Measurements from ENCODE around the gene NDUFA3. TPM values are rescaled to one million over a fixed set of nuclear protein-coding genes. Genes with fewer than 3 reads are reported as not detected.

The NDUFA3 gene
- total and polyA plus RNA-seq, 11 donors = 32.2 to 1,519 (median 299) TPM

GRCh38 chr19:54108496-54108895 lies 5.8 kb downstream of the NDUFA3 start:
- DNase-seq = no peak
- Histone ChIP-seq H3K27ac (no peak overlapping the region), H3K36me3 (peaks cover 0 to 76% (median 62%) of the 10 kb centered on the region in 9 donors), H3K27me3 (no peaks in the 10 kb centered on the region), H3K4me3 (no peak overlapping the region), H3K9me3 (no peaks in the 10 kb centered on the region), H3K4me1 (peaks cover 2 to 11% (median 4%) of the 10 kb centered on the region in 12 donors)
- intact Hi-C loops (cut with DNase I) = loop anchor here in 1 of 10 donors (10.0 kb wide), 1 partner anchor 234 kb away; no protein-coding TSS in a partner anchor
- no peak for ATAC-seq
- whole genome bisulfite sequencing, 4 donors = 67 to 73% (median 68%) methylated on average over 6 to 7 of the region's 7 CpGs
- TF ChIP-seq POLR2A (IDR thresholded peaks at IDR 0.05) = no peak
- TF ChIP-seq, protein P1, sequence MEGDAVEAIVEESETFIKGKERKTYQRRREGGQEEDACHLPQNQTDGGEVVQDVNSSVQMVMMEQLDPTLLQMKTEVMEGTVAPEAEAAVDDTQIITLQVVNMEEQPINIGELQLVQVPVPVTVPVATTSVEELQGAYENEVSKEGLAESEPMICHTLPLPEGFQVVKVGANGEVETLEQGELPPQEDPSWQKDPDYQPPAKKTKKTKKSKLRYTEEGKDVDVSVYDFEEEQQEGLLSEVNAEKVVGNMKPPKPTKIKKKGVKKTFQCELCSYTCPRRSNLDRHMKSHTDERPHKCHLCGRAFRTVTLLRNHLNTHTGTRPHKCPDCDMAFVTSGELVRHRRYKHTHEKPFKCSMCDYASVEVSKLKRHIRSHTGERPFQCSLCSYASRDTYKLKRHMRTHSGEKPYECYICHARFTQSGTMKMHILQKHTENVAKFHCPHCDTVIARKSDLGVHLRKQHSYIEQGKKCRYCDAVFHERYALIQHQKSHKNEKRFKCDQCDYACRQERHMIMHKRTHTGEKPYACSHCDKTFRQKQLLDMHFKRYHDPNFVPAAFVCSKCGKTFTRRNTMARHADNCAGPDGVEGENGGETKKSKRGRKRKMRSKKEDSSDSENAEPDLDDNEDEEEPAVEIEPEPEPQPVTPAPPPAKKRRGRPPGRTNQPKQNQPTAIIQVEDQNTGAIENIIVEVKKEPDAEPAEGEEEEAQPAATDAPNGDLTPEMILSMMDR (IDR thresholded peaks at IDR 0.05) = no peak

DNA sequence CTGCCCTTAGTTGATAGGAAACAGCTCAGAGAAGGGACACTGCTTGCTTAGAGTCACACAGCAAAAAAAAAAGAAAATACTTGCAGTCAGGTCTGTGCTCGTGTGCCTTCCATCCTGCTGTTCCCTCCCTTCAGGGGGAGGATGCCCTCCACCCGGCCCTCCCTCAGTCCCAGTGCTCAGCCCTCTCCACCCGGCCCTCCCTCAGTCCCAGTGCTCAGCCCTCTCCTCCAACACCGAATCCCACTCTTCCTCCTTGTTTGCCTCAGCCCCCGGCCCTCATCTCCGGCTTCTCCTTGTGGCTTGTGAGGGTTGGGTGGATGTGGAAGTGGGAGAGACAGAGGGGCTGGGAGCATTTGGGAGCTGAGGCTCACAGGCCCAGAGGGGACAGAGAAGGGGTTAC lies 7.0 kb downstream of the NDUFA3 start:
- H3K27ac ChIP-seq = no peak overlapping the region
- H3K9me3 ChIP-seq = no peaks in the 10 kb centered on the region
- H3K4me3 ChIP-seq = no peak overlapping the region
- H3K27me3 ChIP-seq = no peaks in the 10 kb centered on the region
- ATAC-seq (peak in 1 of 4 donors; percentile 32), DNase-seq (peak in 1 of 5 donors; percentile 13)
- TF ChIP-seq, protein P1 (IDR thresholded peaks at IDR 0.05) = no peak
- TF ChIP-seq POLR2A (IDR thresholded peaks at IDR 0.05) = no peak
- peaks cover 0 to 76% (median 62%) of the 10 kb centered on the region in 9 donors for H3K36me3 ChIP-seq
- H3K4me1 ChIP-seq = peaks cover 0 to 11% (median 9%) of the 10 kb centered on the region in 12 donors
- intact Hi-C loops (cut with DNase I) = loop anchor here in 1 of 10 donors (10.0 kb wide), 1 partner anchor 235 kb away; no protein-coding TSS in a partner anchor
- 70 to 80% (median 73%) methylated on average over 6 of the region's 6 CpGs for WGBS, 4 donors

GRCh38 chr19:54114340-54115108 lies 11.9 kb downstream of the NDUFA3 start:
- intact Hi-C loops (cut with DNase I) = loop anchor here in 3 of 10 donors (1.0 kb wide), 3 partner anchors 11 to 23 kb away; partner anchors contain the start of genes NDUFA3 (in 2 of the 3) and CNOT3 (in 1 of the 3)

More at GRCh38 chr19:54114340-54115108, 11.9 kb downstream of the NDUFA3 start:
- Histone ChIP-seq H3K27ac (peak overlapping the region in 11 of 12 donors; percentile 82 to 95 (median 92)), H3K36me3 (peaks cover 0 to 44% (median 32%) of the 10 kb centered on the region in 9 donors), H3K4me3 (peak overlapping the region; percentile 57 to 99 (median 80)), H3K27me3 (no peaks in the 10 kb centered on the region), H3K9me3 (no peaks in the 10 kb centered on the region), H3K4me1 (peaks cover 4 to 26% (median 22%) of the 10 kb centered on the region in 12 donors)
- TF ChIP-seq, protein P1 (IDR thresholded peaks at IDR 0.05) = no peak
- TF ChIP-seq POLR2A (IDR thresholded peaks at IDR 0.05) = no peak
- DNase-seq = peak in 3 of 5 donors; percentile 49 to 56 (median 50)
- ATAC-seq = peak; percentile 13 to 62 (median 35)
- WGBS, 4 donors = 12 to 42% (median 25%) methylated on average over 13 to 28 of the region's 28 CpGs

Measured in heart left ventricle (tissue), 16 donors.